AG10803 (cell line): Measurements from ENCODE around the gene TUT4.

Source experiments
- DNase-seq: peaks from one replicate; pipeline ENCODE4 v3.0.0; 2010; ENCODE audit warnings: low read depth
- H3K4me3 ChIP-seq: 2 replicates; pipeline ENCODE4 v1.5.1; 2011; ENCODE audit warnings: mild to moderate bottlenecking, low read length, control low read depth
- TF ChIP-seq, protein P1 (sequence below): conservative IDR thresholded peaks from 2 replicates; pipeline ENCODE4 v1.5.1; 2011; ENCODE audit warnings: mild to moderate bottlenecking, low read length, control low read depth, inconsistent platforms

TUT4 gene

DNA sequence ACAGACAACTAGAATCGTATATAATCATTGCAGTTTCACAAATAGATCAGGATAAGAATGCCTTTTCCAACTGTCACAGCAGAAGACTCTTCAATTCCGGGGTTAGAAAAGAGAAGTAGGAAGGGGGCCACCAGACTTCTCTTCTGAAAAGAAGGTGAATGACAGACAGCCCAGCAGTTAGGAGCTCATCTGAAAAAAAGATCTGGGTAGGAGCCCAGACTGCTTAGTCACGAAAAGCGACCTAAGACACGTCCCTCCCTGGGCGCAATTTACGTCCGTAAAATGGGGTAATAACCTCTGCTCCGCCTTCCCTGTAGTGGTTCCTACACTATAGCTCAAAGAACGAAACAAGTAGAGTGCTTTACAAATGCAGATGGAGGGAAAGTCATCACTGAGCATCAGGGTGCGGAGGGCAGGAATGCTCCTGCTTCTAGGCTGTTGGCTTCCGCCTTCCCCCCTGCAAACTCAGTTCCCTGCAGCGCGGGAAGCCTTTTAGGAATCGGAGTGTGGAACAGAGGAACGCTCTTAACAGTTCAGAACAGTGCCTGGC is 149.3 kb downstream of the TUT4 start:
- H3K4me3 ChIP-seq = peak overlapping the region; percentile 86
- TF ChIP-seq, protein P1, sequence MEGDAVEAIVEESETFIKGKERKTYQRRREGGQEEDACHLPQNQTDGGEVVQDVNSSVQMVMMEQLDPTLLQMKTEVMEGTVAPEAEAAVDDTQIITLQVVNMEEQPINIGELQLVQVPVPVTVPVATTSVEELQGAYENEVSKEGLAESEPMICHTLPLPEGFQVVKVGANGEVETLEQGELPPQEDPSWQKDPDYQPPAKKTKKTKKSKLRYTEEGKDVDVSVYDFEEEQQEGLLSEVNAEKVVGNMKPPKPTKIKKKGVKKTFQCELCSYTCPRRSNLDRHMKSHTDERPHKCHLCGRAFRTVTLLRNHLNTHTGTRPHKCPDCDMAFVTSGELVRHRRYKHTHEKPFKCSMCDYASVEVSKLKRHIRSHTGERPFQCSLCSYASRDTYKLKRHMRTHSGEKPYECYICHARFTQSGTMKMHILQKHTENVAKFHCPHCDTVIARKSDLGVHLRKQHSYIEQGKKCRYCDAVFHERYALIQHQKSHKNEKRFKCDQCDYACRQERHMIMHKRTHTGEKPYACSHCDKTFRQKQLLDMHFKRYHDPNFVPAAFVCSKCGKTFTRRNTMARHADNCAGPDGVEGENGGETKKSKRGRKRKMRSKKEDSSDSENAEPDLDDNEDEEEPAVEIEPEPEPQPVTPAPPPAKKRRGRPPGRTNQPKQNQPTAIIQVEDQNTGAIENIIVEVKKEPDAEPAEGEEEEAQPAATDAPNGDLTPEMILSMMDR = no peak
- peak; percentile 72 for DNase-seq

DNA sequence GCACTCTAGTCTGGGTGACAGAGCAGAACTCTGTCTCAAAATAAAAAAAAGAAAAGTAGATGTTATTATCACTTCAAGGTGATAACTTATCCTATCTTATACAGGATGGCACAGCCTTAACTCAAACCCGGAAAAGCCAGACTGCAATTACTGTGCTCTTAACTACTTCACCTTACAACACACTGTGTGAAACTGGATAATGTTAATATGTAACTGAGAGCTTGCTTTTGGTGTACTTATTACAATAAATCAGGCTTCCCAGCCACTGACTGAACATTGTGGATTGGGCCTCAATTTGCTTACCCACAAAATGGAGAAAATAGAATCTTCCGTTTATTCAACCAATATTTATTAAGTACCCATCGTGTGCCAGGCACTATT is 150.0 kb downstream of the TUT4 start:
- DNase-seq = no peak
- H3K4me3 ChIP-seq = peak overlapping the region; percentile 86
- TF ChIP-seq, protein P1 = no peak

DNA sequence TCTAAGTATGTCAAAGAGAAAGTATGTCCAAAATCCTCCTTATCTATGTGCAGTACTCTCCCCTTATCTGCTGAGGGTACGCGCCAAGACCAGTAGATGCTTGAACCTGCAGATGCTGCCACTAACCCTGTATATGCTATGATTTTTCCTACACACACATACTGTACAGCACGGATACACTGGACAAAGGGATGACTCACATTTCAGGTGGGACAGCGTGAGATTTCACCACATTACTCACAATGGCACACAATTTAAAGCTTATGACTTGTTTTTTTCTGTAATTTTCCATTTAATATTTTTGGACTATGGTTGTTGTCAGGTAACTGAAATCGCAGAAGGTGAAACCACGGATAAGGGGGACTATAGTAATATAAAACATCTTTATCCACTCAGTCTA is 152.8 kb downstream of the TUT4 start:
- no peak for DNase-seq
- TF ChIP-seq, protein P1 = no peak
- H3K4me3 ChIP-seq = no peak overlapping the region

DNA sequence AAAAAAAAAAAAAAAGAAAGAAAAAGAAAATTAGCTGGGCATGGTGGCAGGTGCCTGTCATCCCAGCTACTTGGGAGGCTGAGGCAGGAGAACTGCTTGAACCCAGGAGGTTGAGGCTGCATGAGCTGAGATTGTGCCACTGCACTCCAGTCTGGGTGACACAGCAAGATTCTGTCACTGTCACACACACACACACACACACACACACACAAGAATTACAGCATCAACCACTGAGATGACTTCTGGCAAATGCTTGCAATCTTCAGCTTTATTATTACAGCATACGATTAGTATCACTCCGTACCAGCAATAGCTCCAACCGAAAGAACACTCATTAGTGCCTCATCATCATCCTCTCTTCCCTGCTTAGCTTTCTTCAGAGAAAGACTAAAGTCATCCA is 153.3 kb downstream of the TUT4 start:
- H3K4me3 ChIP-seq = no peak overlapping the region
- TF ChIP-seq, protein P1 = no peak
- DNase-seq = no peak

DNA sequence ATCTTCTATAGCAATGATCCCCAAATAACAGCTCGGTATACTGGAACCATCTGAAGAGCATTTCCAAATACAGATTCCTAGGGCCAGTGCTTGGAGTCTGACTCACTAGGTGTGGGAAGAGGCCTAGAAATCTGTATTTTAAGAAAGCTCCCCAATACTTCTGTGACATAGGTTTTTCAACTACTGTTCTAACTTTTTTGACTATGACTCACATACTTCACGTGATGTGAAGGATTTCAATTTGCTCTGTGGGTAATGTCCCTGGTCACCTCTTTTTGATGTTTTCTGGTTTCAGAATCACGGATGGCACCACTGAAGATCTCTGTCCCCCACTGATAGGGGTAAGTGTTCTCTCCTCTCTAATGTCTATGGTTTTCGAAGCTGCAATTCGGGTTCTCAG is 159.7 kb downstream of the TUT4 start:
- no peak for DNase-seq
- H3K4me3 ChIP-seq = no peak overlapping the region
- TF ChIP-seq, protein P1 = no peak

DNA sequence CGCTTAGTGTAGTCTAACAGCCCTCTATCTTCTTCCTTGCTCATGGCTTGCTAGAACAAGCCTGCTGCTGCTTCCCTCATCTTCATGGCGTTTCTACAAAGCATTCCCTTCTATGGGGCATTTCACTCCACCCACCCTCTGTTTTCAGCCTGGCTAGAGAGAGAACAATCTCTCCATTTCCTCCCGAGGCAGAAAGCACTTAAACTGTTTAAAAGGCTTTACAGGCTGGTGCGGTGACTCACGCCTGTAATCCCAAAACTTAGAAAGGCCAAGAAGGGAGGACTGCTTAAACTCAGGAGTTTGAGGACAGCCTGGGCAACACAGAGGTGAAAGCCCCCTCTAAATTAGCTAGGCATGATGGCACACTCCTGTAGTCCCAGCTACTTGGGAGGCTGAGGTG is 166.4 kb downstream of the TUT4 start:
- no peak for DNase-seq
- no peak overlapping the region for H3K4me3 ChIP-seq
- TF ChIP-seq, protein P1 = no peak

DNA sequence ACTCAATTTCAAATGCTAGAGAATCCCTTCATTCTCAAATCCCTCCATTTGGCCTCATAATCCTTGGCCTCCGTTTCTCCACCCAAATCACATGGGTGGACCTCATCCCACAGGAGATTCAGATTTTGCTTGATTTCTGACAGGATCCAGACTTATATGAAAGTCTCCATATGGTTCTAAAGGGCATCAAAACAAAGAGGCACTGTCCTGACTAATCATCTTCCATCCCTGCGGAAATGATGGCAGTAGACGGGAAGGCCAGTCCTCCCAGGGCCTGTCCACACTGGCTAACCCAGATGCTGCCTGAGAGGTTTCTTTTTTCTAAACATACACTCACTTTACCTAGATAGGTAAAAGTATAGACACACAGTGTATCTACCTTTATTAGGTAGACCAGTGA is 167.5 kb downstream of the TUT4 start:
- TF ChIP-seq, protein P1 = no peak
- no peak for DNase-seq
- H3K4me3 ChIP-seq = no peak overlapping the region
